ENCODE data around the gene CAMK4. TPM values are rescaled to one million over a fixed set of nuclear protein-coding genes. Genes with fewer than 3 reads are reported as not detected.
"Not testable (repeated sequence)": the region's sequence is repeated elsewhere in the genome, so short reads cannot be mapped to it uniquely, and the experiment has no call there.

Gene CAMK4
- total RNA-seq, 1 donor from 2014 or later, result 4.7 TPM

- Histone ChIP-seq H3K4me3 (ENCODE audit: low read length in 3 of 3) (no peak overlapping the region), H3K4me1 (ENCODE audit: control insufficient read depth in 3 of 3, insufficient read depth in 3 of 3, low read length in 3 of 3) (no peaks in the 10 kb centered on the region), H3K9ac (ENCODE audit: low read depth in 1 of 3, low read length in 3 of 3) (no peak overlapping the region), H3K27me3 (ENCODE audit: control insufficient read depth in 3 of 3, insufficient read depth in 3 of 3, low read length in 3 of 3) (no peaks in the 10 kb centered on the region), H3K9me3 (ENCODE audit: control insufficient read depth in 3 of 3, low read length in 3 of 3) (no peaks in the 10 kb centered on the region), H3K36me3 (ENCODE audit: control insufficient read depth in 3 of 3, insufficient read depth in 3 of 3, low read length in 3 of 3) (no peaks in the 10 kb centered on the region), H3K27ac (ENCODE audit: low read depth, low read length) (no peak overlapping the region)
Measured at GRCh38 chr5:111321376-111321775, 97.2 kb downstream of the CAMK4 start.

GRCh38 chr5:111326551-111326950 lies 102.4 kb downstream of the CAMK4 start:
- Histone ChIP-seq H3K9me3 (ENCODE audit: control insufficient read depth in 3 of 3, low read length in 3 of 3) (no peaks in the 10 kb centered on the region), H3K36me3 (ENCODE audit: control insufficient read depth in 3 of 3, insufficient read depth in 3 of 3, low read length in 3 of 3) (no peaks in the 10 kb centered on the region), H3K27ac (ENCODE audit: low read depth, low read length) (no peak overlapping the region), H3K9ac (ENCODE audit: low read depth in 1 of 3, low read length in 3 of 3) (no peak overlapping the region), H3K4me3 (ENCODE audit: low read length in 3 of 3) (no peak overlapping the region), H3K27me3 (ENCODE audit: control insufficient read depth in 3 of 3, insufficient read depth in 3 of 3, low read length in 3 of 3) (no peaks in the 10 kb centered on the region), H3K4me1 (ENCODE audit: control insufficient read depth in 3 of 3, insufficient read depth in 3 of 3, low read length in 3 of 3) (no peaks in the 10 kb centered on the region)

GRCh38 chr5:111337133-111337532 lies 112.9 kb downstream of the CAMK4 start:
- Histone ChIP-seq H3K27ac (ENCODE audit: low read depth, low read length) (no peak overlapping the region), H3K4me3 (ENCODE audit: low read length in 3 of 3) (no peak overlapping the region), H3K9me3 (ENCODE audit: control insufficient read depth in 3 of 3, low read length in 3 of 3) (peaks cover 0 to 2% (median 0%) of the 10 kb centered on the region in 3 donors), H3K27me3 (ENCODE audit: control insufficient read depth in 3 of 3, insufficient read depth in 3 of 3, low read length in 3 of 3) (no peaks in the 10 kb centered on the region), H3K9ac (ENCODE audit: low read depth in 1 of 3, low read length in 3 of 3) (no peak overlapping the region), H3K4me1 (ENCODE audit: control insufficient read depth in 3 of 3, insufficient read depth in 3 of 3, low read length in 3 of 3) (no peaks in the 10 kb centered on the region), H3K36me3 (ENCODE audit: control insufficient read depth in 3 of 3, insufficient read depth in 3 of 3, low read length in 3 of 3) (no peaks in the 10 kb centered on the region)

- Histone ChIP-seq H3K9me3 (ENCODE audit: control insufficient read depth in 3 of 3, low read length in 3 of 3) (peaks cover 0 to 2% (median 0%) of the 10 kb centered on the region in 3 donors), H3K27me3 (ENCODE audit: control insufficient read depth in 3 of 3, insufficient read depth in 3 of 3, low read length in 3 of 3) (no peaks in the 10 kb centered on the region), H3K36me3 (ENCODE audit: control insufficient read depth in 3 of 3, insufficient read depth in 3 of 3, low read length in 3 of 3) (no peaks in the 10 kb centered on the region), H3K4me3 (ENCODE audit: low read length in 3 of 3) (no peak overlapping the region), H3K9ac (ENCODE audit: low read depth in 1 of 3, low read length in 3 of 3) (no peak overlapping the region), H3K27ac (ENCODE audit: low read depth, low read length) (no peak overlapping the region), H3K4me1 (ENCODE audit: control insufficient read depth in 3 of 3, insufficient read depth in 3 of 3, low read length in 3 of 3) (no peaks in the 10 kb centered on the region)
Measured at GRCh38 chr5:111337688-111338087, 113.5 kb downstream of the CAMK4 start.

GRCh38 chr5:111345731-111346130 lies 121.5 kb downstream of the CAMK4 start:
- H3K27me3 ChIP-seq (ENCODE audit: control insufficient read depth in 3 of 3, insufficient read depth in 3 of 3, low read length in 3 of 3), result no peaks in the 10 kb centered on the region
- peaks cover 0 to 2% (median 0%) of the 10 kb centered on the region in 3 donors for H3K9me3 ChIP-seq (ENCODE audit: control insufficient read depth in 3 of 3, low read length in 3 of 3)
- no peak overlapping the region for H3K27ac ChIP-seq (ENCODE audit: low read depth, low read length)
- H3K4me3 ChIP-seq (ENCODE audit: low read length in 3 of 3), result no peak overlapping the region
- no peaks in the 10 kb centered on the region for H3K36me3 ChIP-seq (ENCODE audit: control insufficient read depth in 3 of 3, insufficient read depth in 3 of 3, low read length in 3 of 3)
- no peak overlapping the region for H3K9ac ChIP-seq (ENCODE audit: low read depth in 1 of 3, low read length in 3 of 3)
- H3K4me1 ChIP-seq (ENCODE audit: control insufficient read depth in 3 of 3, insufficient read depth in 3 of 3, low read length in 3 of 3), result no peaks in the 10 kb centered on the region

GRCh38 chr5:111347021-111347420 lies 122.8 kb downstream of the CAMK4 start:
- H3K4me1 ChIP-seq (ENCODE audit: control insufficient read depth in 3 of 3, insufficient read depth in 3 of 3, low read length in 3 of 3), result no peaks in the 10 kb centered on the region
- no peaks in the 10 kb centered on the region for H3K27me3 ChIP-seq (ENCODE audit: control insufficient read depth in 3 of 3, insufficient read depth in 3 of 3, low read length in 3 of 3)
- no peak overlapping the region for H3K9ac ChIP-seq (ENCODE audit: low read depth in 1 of 3, low read length in 3 of 3)
- no peaks in the 10 kb centered on the region for H3K36me3 ChIP-seq (ENCODE audit: control insufficient read depth in 3 of 3, insufficient read depth in 3 of 3, low read length in 3 of 3)
- H3K9me3 ChIP-seq (ENCODE audit: control insufficient read depth in 3 of 3, low read length in 3 of 3), result no peaks in the 10 kb centered on the region
- H3K4me3 ChIP-seq (ENCODE audit: low read length in 3 of 3), result no peak overlapping the region
- no peak overlapping the region for H3K27ac ChIP-seq (ENCODE audit: low read depth, low read length)

- H3K4me1 ChIP-seq (ENCODE audit: control insufficient read depth in 3 of 3, insufficient read depth in 3 of 3, low read length in 3 of 3), result no peaks in the 10 kb centered on the region
- H3K4me3 ChIP-seq (ENCODE audit: low read length in 3 of 3), result no peak overlapping the region
- H3K9ac ChIP-seq (ENCODE audit: low read depth in 1 of 3, low read length in 3 of 3), result no peak overlapping the region
- H3K9me3 ChIP-seq (ENCODE audit: control insufficient read depth in 3 of 3, low read length in 3 of 3), result no peaks in the 10 kb centered on the region
- H3K27me3 ChIP-seq (ENCODE audit: control insufficient read depth in 3 of 3, insufficient read depth in 3 of 3, low read length in 3 of 3), result no peaks in the 10 kb centered on the region
- H3K27ac ChIP-seq (ENCODE audit: low read depth, low read length), result no peak overlapping the region
- H3K36me3 ChIP-seq (ENCODE audit: control insufficient read depth in 3 of 3, insufficient read depth in 3 of 3, low read length in 3 of 3), result no peaks in the 10 kb centered on the region
Measured at GRCh38 chr5:111348661-111349329, 124.6 kb downstream of the CAMK4 start.

GRCh38 chr5:111349429-111349828 lies 125.2 kb downstream of the CAMK4 start:
- H3K9ac ChIP-seq (ENCODE audit: low read depth in 1 of 3, low read length in 3 of 3), result no peak overlapping the region
- no peaks in the 10 kb centered on the region for H3K4me1 ChIP-seq (ENCODE audit: control insufficient read depth in 3 of 3, insufficient read depth in 3 of 3, low read length in 3 of 3)
- H3K4me3 ChIP-seq (ENCODE audit: low read length in 3 of 3), result no peak overlapping the region
- no peaks in the 10 kb centered on the region for H3K27me3 ChIP-seq (ENCODE audit: control insufficient read depth in 3 of 3, insufficient read depth in 3 of 3, low read length in 3 of 3)
- H3K36me3 ChIP-seq (ENCODE audit: control insufficient read depth in 3 of 3, insufficient read depth in 3 of 3, low read length in 3 of 3), result no peaks in the 10 kb centered on the region
- H3K9me3 ChIP-seq (ENCODE audit: control insufficient read depth in 3 of 3, low read length in 3 of 3), result no peaks in the 10 kb centered on the region
- H3K27ac ChIP-seq (ENCODE audit: low read depth, low read length), result no peak overlapping the region

- no peaks in the 10 kb centered on the region for H3K4me1 ChIP-seq (ENCODE audit: control insufficient read depth in 3 of 3, insufficient read depth in 3 of 3, low read length in 3 of 3)
- H3K9me3 ChIP-seq (ENCODE audit: control insufficient read depth in 3 of 3, low read length in 3 of 3), result no peaks in the 10 kb centered on the region
- H3K27ac ChIP-seq (ENCODE audit: low read depth, low read length), result no peak overlapping the region
- no peaks in the 10 kb centered on the region for H3K36me3 ChIP-seq (ENCODE audit: control insufficient read depth in 3 of 3, insufficient read depth in 3 of 3, low read length in 3 of 3)
- no peaks in the 10 kb centered on the region for H3K27me3 ChIP-seq (ENCODE audit: control insufficient read depth in 3 of 3, insufficient read depth in 3 of 3, low read length in 3 of 3)
- no peak overlapping the region for H3K9ac ChIP-seq (ENCODE audit: low read depth in 1 of 3, low read length in 3 of 3)
- no peak overlapping the region for H3K4me3 ChIP-seq (ENCODE audit: low read length in 3 of 3)
Measured at GRCh38 chr5:111353035-111353434, 128.9 kb downstream of the CAMK4 start.

GRCh38 chr5:111358726-111359125 lies 134.5 kb downstream of the CAMK4 start:
- H3K27me3 ChIP-seq (ENCODE audit: control insufficient read depth in 3 of 3, insufficient read depth in 3 of 3, low read length in 3 of 3); H3K9me3 ChIP-seq (ENCODE audit: control insufficient read depth in 3 of 3, low read length in 3 of 3); H3K36me3 ChIP-seq (ENCODE audit: control insufficient read depth in 3 of 3, insufficient read depth in 3 of 3, low read length in 3 of 3); H3K4me3 ChIP-seq (ENCODE audit: low read length in 3 of 3); H3K27ac ChIP-seq (ENCODE audit: low read depth, low read length); H3K9ac ChIP-seq (ENCODE audit: low read depth in 1 of 3, low read length in 3 of 3); H3K4me1 ChIP-seq (ENCODE audit: control insufficient read depth in 3 of 3, insufficient read depth in 3 of 3, low read length in 3 of 3): not testable (repeated sequence)

All from skeletal muscle tissue (tissue), 4 donors.